ENCODE measurements around the gene JMJD8. TPM values are rescaled to one million over a fixed set of nuclear protein-coding genes. Genes with fewer than 3 reads are reported as not detected.

Gene JMJD8
- total RNA-seq, 1 donor from 2014 or later: 47.0 TPM

DNA sequence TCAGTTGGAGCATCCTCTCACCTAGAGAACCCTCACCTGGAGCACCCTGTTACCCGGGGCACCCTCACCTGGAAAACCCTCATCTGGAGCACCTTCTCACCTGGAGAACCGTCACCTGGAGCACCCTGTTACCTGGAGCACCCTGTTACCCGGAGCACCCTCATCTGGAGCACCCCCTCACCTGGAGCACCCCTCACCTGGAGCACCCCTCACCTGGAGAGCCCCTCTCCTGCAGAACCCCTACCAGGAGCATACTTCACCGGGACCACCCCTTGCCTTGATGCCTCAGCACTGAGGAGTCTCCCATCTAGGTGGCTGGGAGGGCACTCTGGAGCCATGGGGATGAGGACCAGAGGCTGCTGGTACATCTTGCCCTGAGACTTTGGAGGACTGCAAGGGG is 24.8 kb upstream of the JMJD8 start:
- ChIA-PET POLR2A (interaction anchor here (2.2 kb wide), 1 partner anchor 19 kb away, joined by 5 read pairs; the partner anchor contains the start of gene WDR24), CTCF (no interaction called here)
- ATAC-seq (ENCODE audit: low read depth) (no peak), DNase-seq (no peak)
- H3K36me3 Mint-ChIP-seq (ENCODE audit: low read depth): no peaks in the 10 kb centered on the region
- H3K4me3 Mint-ChIP-seq: no peak overlapping the region
- intact Hi-C loops (cut with micrococcal nuclease): no loop called here
- peaks cover 27% of the 10 kb centered on the region for H3K27me3 Mint-ChIP-seq
- TF ChIP-seq, protein P1, sequence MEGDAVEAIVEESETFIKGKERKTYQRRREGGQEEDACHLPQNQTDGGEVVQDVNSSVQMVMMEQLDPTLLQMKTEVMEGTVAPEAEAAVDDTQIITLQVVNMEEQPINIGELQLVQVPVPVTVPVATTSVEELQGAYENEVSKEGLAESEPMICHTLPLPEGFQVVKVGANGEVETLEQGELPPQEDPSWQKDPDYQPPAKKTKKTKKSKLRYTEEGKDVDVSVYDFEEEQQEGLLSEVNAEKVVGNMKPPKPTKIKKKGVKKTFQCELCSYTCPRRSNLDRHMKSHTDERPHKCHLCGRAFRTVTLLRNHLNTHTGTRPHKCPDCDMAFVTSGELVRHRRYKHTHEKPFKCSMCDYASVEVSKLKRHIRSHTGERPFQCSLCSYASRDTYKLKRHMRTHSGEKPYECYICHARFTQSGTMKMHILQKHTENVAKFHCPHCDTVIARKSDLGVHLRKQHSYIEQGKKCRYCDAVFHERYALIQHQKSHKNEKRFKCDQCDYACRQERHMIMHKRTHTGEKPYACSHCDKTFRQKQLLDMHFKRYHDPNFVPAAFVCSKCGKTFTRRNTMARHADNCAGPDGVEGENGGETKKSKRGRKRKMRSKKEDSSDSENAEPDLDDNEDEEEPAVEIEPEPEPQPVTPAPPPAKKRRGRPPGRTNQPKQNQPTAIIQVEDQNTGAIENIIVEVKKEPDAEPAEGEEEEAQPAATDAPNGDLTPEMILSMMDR (IDR thresholded peaks at IDR 0.05): no peak
- H3K4me1 Mint-ChIP-seq: peaks cover 8% of the 10 kb centered on the region
- H3K27ac Mint-ChIP-seq: no peak overlapping the region
- no peaks in the 10 kb centered on the region for H3K9me3 Mint-ChIP-seq

DNA sequence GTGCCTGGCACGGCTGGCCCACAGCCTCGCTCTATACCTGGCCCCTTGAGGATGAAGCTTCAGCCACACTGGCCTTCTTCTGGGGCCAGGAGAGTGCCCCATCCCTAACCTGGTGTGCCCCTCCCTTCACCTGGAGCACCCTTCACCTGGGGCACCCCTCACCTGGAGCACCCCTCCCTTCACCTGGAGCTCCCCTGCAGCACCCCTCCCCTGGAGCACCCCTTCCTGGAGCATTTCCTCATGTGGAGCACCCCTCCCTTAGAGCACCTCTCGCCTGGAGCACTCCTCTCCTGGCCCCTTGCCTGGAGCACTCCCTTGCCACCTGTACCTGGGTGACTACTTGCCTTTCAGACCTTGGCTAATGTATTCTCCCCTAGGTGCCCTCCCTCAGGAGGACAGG is 23.9 kb upstream of the JMJD8 start:
- intact Hi-C loops (cut with micrococcal nuclease): no loop called here
- Mint-ChIP-seq H3K4me1 (peaks cover 8% of the 10 kb centered on the region), H3K9me3 (no peaks in the 10 kb centered on the region), H3K27me3 (peaks cover 34% of the 10 kb centered on the region), H3K36me3 (ENCODE audit: low read depth) (no peaks in the 10 kb centered on the region), H3K4me3 (no peak overlapping the region), H3K27ac (no peak overlapping the region)
- ATAC-seq (ENCODE audit: low read depth) (no peak), DNase-seq (no peak)
- POLR2A ChIA-PET: interaction anchor here (2.2 kb wide), 1 partner anchor 18 kb away, joined by 5 read pairs; the partner anchor contains the start of gene WDR24
- TF ChIP-seq, protein P1 (IDR thresholded peaks at IDR 0.05): no peak
- CTCF ChIA-PET: no interaction called here

DNA sequence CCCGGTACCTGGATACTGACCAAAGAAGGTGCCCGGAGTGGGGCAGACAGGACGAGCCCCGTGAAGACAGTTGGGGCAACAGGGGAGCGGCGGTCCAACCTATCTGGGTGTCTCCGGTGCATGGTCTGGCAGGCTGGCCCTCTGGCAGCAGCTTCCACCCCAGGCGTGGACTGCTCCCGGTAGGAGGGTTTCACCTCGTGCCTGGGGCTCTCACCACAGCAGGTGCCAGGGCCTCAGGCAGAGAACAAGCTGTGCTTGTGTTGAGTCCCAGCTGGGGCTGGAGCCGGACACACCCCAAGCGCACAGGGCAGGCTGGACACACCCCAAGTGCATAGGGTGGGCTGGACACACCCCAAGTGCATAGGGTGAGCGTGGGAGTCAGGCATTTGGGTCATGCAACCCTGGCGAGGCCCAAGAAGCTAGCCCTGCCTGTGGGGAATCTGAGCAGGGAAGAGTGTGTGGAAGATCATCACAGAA is 23.0 kb upstream of the JMJD8 start:
- Mint-ChIP-seq H3K4me3 (no peak overlapping the region), H3K36me3 (ENCODE audit: low read depth) (no peaks in the 10 kb centered on the region), H3K27ac (no peak overlapping the region), H3K4me1 (peaks cover 5% of the 10 kb centered on the region), H3K27me3 (peaks cover 38% of the 10 kb centered on the region), H3K9me3 (no peaks in the 10 kb centered on the region)
- CTCF ChIA-PET: no interaction called here
- TF ChIP-seq, protein P1 (IDR thresholded peaks at IDR 0.05): no peak
- no peak for ATAC-seq (ENCODE audit: low read depth)
- POLR2A ChIA-PET: interaction anchor here (2.2 kb wide), 1 partner anchor 17 kb away, joined by 5 read pairs; the partner anchor contains the start of gene WDR24
- DNase-seq: no peak
- intact Hi-C loops (cut with micrococcal nuclease): no loop called here

DNA sequence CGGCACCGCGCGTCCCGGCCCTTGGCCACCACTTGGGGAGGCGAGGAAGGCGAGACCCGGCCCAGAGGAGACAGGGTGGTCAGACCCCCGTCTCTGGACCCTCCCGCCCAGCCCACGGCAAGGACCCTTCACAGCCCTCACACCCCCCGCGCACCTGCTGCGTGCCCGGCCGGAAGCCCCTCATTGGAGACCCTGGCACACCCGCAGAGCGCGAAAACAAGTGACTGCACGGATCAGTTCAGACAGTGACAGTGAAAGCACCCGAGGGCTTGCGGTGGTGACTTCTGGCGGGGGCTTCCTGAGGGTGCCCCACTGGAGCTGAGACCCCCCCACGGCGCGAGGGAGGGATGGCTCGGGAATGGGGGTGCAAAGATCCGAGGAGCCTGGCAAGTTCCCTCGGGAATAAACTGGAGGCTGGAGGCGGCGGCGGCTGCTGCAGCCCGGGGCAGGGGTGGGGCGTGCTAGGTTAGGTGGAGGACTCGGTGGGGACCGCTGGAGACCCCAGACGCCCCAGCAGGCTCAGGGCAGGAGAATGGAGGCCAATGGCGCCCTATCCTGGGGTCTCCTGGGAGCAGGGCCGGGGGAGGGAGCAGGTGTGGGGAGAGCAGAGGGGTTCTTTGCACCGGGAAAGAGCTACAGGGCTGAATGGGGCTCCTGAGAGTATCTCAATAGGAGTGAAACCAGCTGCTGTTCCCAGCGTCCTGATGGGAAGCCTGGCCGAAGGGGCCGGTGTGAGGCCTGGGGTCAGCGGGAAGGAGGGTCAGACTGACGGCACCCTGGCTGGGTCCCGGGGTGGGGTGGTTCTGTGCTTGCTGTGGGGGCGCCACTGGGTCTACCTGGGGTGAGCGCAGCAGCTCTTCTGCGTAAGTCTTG is 22.3 kb upstream of the JMJD8 start:
- Mint-ChIP-seq H3K4me3 (no peak overlapping the region), H3K27ac (no peak overlapping the region), H3K27me3 (peaks cover 43% of the 10 kb centered on the region), H3K9me3 (no peaks in the 10 kb centered on the region), H3K36me3 (ENCODE audit: low read depth) (no peaks in the 10 kb centered on the region), H3K4me1 (peaks cover 4% of the 10 kb centered on the region)
- ChIA-PET CTCF (no interaction called here), POLR2A (interaction anchor here (2.2 kb wide), 1 partner anchor 16 kb away, joined by 5 read pairs; the partner anchor contains the start of gene WDR24)
- ATAC-seq (ENCODE audit: low read depth): no peak
- intact Hi-C loops (cut with micrococcal nuclease): no loop called here
- TF ChIP-seq, protein P1 (IDR thresholded peaks at IDR 0.05): no peak
- DNase-seq: no peak

DNA sequence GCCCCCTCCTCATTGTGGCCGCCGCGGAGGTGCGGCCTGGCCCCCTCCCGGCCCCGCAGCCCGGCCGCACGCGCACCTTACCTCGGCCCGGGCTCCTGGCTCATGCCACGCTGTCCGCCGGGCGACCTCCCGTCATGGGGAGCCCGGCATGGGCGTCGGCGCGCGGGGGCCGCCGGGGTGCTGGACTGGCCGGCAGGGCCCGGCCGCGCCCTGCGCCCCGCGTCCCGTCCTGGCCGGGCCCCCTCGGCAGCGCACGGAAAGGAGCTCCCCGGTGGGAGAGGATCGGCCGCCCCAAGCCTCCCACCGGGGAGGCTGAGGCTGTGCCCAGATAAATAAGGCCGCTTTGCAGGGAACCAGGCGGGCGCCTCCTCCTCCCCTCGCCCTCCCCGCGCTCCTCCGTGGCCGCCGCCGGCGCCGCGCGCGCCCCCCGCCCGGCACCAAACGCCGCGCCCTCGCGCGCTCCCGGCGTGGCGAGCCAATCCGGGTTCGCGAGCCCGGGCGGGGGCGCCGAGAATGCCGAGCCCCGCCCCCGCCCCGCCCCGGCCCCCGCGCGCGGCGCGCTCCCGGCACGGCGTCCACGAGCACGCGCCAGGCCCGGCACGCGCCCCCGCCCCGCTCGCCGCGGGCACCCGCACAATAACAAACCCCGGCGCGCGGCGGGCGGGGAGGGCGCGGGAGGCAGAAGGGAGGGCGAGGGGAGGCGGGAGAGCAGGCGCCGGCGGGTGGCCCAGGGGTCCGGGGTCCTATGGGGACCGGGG is 21.5 kb upstream of the JMJD8 start, which contains the start of gene FBXL16:
Gene FBXL16, minus strand, starts transcription at position 371 of the 758 bp plus-strand sequence. CDS start 8,396 bp downstream, outside the sequence.
- ATAC-seq (ENCODE audit: low read depth) (no peak), DNase-seq (no peak)
- no peak within 1 kb of the TSS for H3K27ac Mint-ChIP-seq
- H3K36me3 Mint-ChIP-seq (ENCODE audit: low read depth): no peaks in the 10 kb centered on the region
- H3K4me1 Mint-ChIP-seq: peaks cover 4% of the 10 kb centered on the region
- ChIA-PET CTCF (no interaction called here), POLR2A (no interaction called here)
- intact Hi-C loops (cut with micrococcal nuclease): no loop called here
- H3K4me3 Mint-ChIP-seq: no peak within 1 kb of the TSS
- H3K9me3 Mint-ChIP-seq: no peaks in the 10 kb centered on the region
- H3K27me3 Mint-ChIP-seq: peaks cover 46% of the 10 kb centered on the region
- TF ChIP-seq, protein P1 (IDR thresholded peaks at IDR 0.05): no peak

Measured in activated B cell treated with CpG ODN at 0.5 μM for 24 hours (primary cell).